ENCODE results near the gene PRR12.

The PRR12 gene

GRCh38 chr19:49595819-49596404 lies 4.9 kb downstream of the PRR12 start:
- Histone ChIP-seq H3K4me1 (peaks cover 0 to 28% (median 13%) of the 10 kb centered on the region in 4 donors), H3K27ac (no peak overlapping the region), H3K4me3 (no peak overlapping the region), H3K9me3 (no peaks in the 10 kb centered on the region), H3K27me3 (no peaks in the 10 kb centered on the region), H3K36me3 (peaks cover 34 to 69% (median 66%) of the 10 kb centered on the region in 3 donors)
- intact Hi-C loops (cut with DNase I; ENCODE audit: low total_unique reads): no loop called here
- no peak for DNase-seq
- no peak for TF ChIP-seq CTCF (IDR thresholded peaks at IDR 0.05)

GRCh38 chr19:49596407-49596806 lies 5.4 kb downstream of the PRR12 start:
- Histone ChIP-seq H3K9me3 (no peaks in the 10 kb centered on the region), H3K27me3 (no peaks in the 10 kb centered on the region), H3K36me3 (peaks cover 38 to 74% (median 70%) of the 10 kb centered on the region in 3 donors), H3K4me1 (peaks cover 0 to 28% (median 13%) of the 10 kb centered on the region in 4 donors), H3K27ac (no peak overlapping the region), H3K4me3 (no peak overlapping the region)
- TF ChIP-seq CTCF (IDR thresholded peaks at IDR 0.05): no peak
- no peak for DNase-seq
- intact Hi-C loops (cut with DNase I; ENCODE audit: low total_unique reads): no loop called here

- Histone ChIP-seq H3K9me3 (no peaks in the 10 kb centered on the region), H3K36me3 (peaks cover 45 to 81% (median 77%) of the 10 kb centered on the region in 3 donors), H3K4me3 (no peak overlapping the region), H3K27me3 (no peaks in the 10 kb centered on the region), H3K4me1 (peaks cover 0 to 25% (median 12%) of the 10 kb centered on the region in 4 donors), H3K27ac (no peak overlapping the region)
- intact Hi-C loops (cut with DNase I; ENCODE audit: low total_unique reads): no loop called here
- no peak for TF ChIP-seq CTCF (IDR thresholded peaks at IDR 0.05)
- DNase-seq: no peak
Observed at GRCh38 chr19:49596954-49597702, 6.1 kb downstream of the PRR12 start.

- peaks cover 49 to 86% (median 82%) of the 10 kb centered on the region in 3 donors for H3K36me3 ChIP-seq
Observed at GRCh38 chr19:49597703-49597974, 6.7 kb downstream of the PRR12 start.

More at GRCh38 chr19:49597703-49597974, 6.7 kb downstream of the PRR12 start:
- intact Hi-C loops (cut with DNase I; ENCODE audit: low total_unique reads): no loop called here
- Histone ChIP-seq H3K9me3 (no peaks in the 10 kb centered on the region), H3K27ac (no peak overlapping the region), H3K4me1 (peaks cover 0 to 20% (median 10%) of the 10 kb centered on the region in 4 donors), H3K4me3 (no peak overlapping the region), H3K27me3 (no peaks in the 10 kb centered on the region)
- DNase-seq: no peak
- TF ChIP-seq CTCF (IDR thresholded peaks at IDR 0.05): no peak
